ENCODE measurements around the gene CPNE9.

DNA sequence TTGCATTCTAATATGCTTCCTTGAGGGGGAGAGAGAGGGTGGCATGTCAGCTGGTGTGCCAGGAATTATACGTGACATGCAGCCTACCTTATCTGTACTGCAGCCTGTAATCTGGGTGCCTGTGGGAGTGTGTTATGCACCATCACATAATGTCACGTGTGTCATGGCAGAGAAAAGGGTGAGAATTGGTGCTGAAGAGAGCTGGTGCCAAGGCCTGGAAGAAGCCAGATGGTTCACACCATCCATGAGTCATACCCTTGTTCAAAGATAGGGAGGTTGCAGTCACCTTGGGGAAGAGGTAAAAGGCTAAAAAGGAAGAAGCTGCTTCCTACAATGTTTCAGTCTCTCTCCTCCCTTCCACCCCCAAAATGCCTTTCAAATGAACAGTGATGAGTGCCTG is 33.2 kb downstream of the CPNE9 start:
- TF ChIP-seq, protein P1, sequence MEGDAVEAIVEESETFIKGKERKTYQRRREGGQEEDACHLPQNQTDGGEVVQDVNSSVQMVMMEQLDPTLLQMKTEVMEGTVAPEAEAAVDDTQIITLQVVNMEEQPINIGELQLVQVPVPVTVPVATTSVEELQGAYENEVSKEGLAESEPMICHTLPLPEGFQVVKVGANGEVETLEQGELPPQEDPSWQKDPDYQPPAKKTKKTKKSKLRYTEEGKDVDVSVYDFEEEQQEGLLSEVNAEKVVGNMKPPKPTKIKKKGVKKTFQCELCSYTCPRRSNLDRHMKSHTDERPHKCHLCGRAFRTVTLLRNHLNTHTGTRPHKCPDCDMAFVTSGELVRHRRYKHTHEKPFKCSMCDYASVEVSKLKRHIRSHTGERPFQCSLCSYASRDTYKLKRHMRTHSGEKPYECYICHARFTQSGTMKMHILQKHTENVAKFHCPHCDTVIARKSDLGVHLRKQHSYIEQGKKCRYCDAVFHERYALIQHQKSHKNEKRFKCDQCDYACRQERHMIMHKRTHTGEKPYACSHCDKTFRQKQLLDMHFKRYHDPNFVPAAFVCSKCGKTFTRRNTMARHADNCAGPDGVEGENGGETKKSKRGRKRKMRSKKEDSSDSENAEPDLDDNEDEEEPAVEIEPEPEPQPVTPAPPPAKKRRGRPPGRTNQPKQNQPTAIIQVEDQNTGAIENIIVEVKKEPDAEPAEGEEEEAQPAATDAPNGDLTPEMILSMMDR (IDR thresholded peaks at IDR 0.05), result no peak
- TF ChIP-seq EZH2 (IDR thresholded peaks at IDR 0.05), result no peak

All from neural progenitor cell (in vitro differentiated cells).